Body of pancreas (tissue), 4 donors: ENCODE results near the gene GNB1L.

Experiments
- CTCF ChIP-seq, 7 experiments: fragments of 450-650 bp in 4 of 7; fragments of 200-600 bp in 3 of 7; sonication (generic) in 3 of 7; IDR thresholded peaks; one replicate each; pipeline ENCODE4 v1.5.1; 2016 to 2019; ENCODE audit warnings: antibody characterized with exemption in 7 of 7
- POLR2A ChIP-seq, 3 donors: fragments of 450-650 bp; IDR thresholded peaks; one replicate each; pipeline ENCODE4 v1.6.1; 2016; ENCODE audit warnings: antibody characterized with exemption in 3 of 3, mild to moderate bottlenecking in 2 of 3

DNA sequence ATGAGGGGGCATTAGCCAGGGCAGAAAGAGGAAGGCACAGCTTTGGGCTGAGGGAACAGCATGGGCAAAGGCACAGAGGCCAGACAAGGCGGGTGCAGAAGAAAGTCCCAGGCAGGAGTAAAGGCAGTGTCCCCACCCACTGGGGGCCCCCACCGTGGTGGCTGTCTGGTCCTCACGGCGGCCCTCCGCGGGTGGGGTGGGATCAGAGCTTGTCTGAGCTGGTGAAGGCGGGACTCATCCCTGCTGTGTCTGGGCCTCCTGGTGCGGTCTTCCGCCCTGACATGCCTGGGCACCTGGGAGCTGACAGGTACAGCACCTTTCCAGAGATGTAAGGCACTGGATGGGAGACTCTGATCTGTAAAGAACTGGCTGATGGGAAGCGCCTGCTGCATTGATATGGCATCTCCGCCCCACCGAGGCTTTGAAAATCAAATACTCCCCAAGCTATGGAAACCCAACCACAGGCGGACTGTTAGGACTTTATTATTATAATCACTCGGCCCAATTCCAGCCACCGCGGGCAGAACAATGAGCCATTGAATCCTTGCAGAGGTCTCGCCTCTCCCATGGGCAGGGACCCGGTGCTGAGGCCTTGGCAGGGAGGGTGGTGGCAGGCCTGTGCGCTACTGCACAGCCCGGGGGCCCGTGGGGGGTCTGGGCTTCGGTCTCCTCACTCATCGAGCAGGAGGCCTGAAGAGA, 14.2 kb upstream of the GNB1L start:
- TF ChIP-seq POLR2A (IDR thresholded peaks at IDR 0.05), result no peak
- no peak for TF ChIP-seq CTCF (IDR thresholded peaks at IDR 0.05)
